ENCODE results near the gene ERG.
A peak's percentile ranks its signal among the peaks of the same experiment; 100 is the strongest.

Gene ERG

DNA sequence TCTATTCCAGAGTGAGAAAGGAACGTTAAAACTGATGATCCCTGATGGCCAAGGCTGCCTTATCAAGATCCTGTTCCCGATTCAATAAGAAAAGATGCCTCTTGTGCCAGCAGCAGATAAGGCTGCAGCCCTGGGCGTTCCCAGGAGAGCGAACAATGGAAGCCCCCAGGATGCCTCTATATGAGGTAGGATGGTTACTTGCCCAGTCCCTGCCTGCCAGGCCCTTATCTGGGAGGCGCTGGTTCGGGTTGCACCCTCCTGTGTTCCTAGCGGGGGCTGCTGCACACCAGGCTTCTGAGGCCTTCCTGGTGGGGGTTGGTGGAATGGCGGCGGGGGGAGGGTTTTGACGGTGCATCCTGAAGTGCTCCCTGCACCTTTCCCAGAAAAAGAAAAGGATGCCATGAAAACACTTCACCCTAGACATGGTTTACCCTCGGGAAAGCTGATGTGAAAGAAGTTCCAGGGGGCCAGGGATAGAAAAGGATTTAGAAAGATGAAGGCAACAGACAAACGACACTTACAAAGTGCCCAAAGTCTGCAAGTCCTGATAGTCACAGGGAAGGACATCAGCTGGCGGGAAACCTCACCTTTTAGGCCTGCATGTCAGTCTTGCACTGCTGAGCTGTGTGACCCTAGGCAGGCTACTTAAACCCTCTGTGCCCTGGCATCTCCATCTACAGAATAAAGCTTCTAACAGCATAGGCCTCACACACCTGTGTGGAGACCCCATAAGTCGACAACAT is 141.2 kb downstream of the ERG start:
- DNase-seq (ENCODE audit: low spot score) = no peak

DNA sequence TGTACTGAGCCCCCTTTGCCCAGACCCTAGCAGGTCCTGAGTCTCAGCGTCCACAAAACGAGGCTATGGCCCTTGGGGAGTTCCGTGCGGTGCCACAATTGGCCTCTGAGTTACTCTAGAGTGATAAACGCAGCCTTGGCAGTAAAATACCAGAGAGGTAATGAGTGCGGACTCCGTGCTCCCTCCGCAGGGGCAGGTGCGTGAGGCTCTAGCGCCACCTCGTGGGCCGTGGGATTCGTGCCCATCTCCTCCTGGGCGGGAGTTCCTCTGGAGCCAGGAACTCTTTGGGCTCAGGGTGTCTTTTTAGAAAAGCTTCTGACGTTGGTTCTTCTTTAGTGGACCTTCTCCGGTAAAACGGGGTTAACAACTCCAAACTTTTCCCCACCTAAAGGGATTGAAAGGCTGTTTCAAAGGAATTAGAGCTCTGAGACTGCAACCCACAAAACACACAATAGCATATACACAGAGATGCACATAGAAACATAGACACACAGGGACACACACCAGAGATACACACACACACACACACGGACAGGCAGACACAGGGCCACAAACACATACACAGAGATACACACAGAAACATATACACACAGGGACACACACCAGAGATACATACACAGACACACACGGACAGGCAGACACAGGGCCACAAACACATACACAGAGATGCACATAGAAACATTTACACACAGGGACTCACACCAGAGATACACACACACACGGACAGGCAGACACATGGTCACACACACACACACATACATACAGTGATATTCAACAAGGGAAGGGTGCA is 142.1 kb downstream of the ERG start:
- peak; percentile 84 for DNase-seq (ENCODE audit: low spot score)

DNA sequence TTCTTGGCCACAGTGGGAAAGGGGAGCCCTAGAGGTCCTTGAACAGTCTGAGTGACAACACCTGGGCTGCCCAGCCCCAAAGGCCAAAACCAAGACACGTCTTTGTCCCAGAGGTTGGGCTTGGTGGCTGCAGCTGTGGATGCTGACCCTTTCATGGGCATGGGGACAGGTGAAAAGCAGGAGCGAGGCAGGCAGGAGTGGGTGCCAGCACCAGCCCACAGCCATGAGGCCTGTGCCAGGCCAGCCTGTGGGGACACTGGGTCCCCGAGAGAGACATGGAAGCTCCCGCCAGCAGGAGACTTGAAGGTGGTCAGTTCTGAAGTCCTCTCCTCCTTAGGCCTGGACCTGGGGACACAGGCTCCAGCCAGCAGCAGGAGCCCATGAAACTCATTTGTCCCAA is 142.9 kb downstream of the ERG start:
- no peak for DNase-seq (ENCODE audit: low spot score)

DNA sequence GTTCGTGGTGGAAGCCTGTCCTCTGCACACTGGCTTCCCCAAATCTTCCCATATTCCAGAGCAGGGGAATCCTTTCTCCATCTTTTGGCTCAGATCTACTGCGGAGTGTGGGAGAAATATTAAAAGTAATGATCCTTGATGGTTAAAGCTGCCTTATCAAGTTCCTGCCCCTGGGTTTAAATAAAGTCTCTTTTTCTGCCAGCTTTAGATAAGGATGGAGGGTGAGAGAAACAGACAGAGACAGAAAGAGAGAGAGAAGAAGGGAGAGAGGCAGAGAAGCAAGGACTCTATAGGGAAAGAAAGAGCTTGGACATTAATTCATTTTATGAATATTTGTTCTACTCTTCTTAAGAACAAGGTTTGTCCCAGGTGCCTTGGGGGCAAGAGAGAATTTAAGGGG is 143.5 kb downstream of the ERG start:
- no peak for DNase-seq (ENCODE audit: low spot score)

DNA sequence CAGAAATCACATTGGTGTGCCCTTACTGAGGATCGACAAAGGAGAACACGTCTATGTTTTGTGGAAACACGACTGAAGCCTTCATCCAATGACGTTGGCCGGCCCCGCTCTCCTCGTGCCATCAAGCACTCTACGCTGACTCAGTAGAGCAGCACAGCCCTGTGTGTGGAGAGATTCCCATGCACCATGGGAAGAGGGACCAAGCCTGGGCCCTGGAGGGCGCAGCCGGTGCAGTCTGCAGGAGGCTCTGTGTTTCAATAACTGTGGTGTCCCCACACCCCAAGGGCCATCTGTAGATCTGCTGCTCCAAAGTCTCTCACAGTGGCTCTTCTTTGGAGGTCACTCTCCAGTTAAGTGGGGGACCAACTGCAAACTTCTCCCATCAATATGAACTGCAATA is 144.0 kb downstream of the ERG start:
- no peak for DNase-seq (ENCODE audit: low spot score)

DNA sequence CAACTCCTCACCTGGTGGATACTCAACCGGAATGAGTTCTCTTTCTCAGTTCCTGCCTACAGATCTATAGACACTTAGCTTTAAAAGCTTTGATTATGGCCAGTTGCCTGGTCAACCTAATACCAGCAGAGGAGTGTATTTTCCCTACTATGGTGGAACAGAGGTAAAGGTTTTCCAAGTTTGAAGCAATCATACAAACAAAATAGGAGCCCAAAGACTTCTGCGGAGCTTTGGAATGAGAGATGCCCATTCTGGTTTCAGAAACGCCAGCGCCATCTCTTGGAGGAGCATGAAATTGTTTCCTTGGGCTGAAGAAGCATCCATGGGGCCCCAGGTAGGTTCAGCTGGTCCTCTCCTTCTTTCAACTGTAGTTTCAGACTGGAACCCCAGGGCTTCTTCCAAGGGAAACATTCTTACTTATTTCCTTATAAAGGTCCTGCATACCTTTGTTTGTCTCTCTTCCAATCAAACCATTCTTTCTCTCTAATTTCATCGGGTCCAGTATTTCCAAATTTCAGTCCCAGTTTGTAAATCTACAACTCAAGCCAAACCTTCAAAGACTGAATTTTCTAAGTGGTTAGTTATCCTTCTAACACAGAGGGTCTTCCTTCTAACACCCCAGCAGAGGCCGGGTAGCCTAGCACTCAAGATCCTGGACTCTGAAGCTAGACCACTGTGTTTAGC is 145.6 kb downstream of the ERG start:
- DNase-seq (ENCODE audit: low spot score) = peak; percentile 76

DNA sequence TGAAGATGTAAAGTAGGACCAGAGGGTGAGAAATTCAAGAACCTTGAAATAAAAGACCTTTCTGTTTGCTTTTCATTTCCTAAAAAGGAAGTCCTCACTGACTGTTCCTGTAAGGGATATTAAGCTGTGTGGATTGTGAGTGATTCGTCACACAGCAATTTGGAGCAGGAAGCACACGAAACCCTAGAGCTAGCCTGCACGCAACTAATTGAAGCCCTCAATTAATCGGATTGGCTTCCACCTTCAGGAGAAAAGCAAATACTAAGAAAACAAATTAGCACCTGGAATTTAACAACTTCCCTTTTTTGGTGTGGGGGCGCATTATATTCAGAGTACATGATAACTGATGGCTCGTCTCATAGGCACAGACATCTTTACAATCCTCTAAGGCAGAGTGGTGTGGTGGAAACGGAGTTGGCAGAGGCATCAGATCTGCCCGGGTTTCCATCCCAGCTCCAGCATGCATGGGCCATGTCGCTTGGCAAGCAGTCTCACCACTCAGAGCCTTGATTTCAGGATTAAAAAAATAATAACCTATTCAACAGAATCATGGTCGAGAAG is 146.2 kb downstream of the ERG start:
- peak; percentile 73 for DNase-seq (ENCODE audit: low spot score)

DNA sequence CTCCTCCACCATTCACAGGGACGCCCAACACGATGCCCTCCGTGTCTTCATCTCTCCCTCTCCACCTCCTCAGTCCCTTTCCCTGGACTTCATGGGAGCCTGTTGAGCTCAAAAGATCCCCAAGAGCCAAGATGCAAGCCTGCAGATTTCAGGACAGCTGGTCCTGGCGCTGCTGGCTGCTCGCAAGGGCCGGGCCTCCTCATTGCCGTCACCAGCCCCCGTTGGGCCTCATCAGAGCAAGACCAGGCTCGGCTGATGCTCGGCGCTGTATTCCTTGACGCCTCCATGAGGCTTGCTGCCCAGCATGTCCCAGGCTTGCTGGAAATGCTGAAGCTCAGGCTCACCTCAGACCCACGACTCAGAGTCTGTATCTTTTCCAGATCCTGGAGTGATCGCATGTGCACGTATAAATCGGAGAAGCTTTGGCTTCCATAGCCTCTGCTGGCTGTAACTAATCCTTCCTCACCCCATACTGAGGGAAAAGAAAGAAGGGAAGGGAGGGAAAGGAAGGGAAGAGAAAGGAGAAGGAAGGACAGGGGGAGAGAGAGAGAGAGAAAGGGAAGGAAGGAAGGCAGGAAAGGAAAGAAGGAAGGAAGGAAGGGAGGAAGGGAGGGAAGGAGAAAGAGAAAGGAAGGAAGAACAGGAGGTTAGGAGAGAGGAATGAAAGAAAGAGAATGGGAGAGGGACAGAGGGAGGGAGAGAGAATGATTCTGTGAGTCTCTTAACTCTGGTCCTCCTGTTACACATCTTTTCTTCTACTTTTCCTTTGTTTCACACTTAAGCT is 146.9 kb downstream of the ERG start:
- DNase-seq (ENCODE audit: low spot score) = no peak

DNA sequence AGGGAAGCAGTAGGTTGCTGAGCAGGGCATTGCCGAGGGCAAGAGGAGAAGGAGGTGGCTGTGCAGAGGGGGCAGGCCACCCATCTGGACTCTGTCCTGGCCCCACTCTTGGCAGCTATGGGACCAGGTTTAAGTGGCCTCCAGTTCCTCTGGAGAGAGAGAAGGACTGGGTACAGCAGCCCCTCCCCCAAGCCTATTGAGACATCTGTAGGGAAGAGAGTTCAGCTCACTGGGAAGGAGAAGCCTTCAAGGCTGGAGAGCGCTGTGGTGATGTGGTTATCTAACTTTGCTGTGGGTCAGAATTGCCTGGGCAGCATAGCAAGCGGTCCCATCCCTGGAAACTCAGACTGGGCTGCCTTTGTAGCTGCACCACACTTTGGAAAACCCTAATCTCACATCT is 147.6 kb downstream of the ERG start:
- DNase-seq (ENCODE audit: low spot score) = no peak

DNA sequence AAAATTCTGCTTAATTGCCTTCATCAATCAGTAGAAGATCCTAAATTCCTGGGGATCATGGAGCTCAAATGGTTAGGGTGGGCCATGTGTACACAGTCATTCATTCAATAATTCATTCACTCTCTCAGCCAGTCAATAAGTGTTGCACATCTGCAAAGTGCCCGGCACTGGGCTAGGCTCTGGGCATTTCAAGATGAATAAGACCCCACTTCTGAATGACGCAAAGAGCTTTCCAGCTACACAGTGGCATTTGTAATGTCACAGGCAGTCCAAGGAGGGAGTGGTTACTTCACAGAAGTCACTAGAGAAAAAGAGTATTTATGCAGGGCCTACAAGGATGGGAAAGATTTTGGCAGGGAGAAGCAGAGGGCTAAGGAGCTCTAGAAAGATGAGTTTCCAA is 148.3 kb downstream of the ERG start:
- no peak for DNase-seq (ENCODE audit: low spot score)

DNA sequence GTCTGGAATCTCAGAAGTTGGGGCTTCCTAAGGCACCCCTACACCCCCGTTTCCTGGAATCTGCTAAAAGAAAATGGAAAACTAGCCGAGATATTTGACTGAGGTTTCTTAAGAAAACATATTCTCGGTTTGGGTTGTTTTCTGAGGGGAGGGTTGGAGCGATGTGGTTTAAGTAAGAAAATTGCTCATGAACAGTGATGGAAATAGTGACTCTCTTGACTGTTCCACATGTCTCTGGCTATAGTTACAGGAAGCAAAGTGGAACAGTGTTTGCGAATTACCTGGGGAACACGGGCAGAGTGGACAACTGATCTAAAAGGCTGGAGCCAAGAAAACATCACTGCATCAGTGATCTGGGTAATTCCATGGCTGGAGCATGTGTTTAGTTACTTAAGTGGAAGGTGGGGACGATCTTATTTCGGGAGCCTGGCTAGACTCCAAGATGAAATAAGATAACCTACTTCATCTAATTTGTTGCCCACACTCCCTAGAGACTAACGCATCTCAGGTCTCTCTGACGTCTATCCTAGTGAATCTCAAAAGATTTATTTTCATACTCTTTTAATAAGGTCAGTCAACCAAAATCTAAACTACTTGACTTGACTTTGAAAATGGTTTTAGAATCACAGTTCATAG is 149.0 kb downstream of the ERG start:
- no peak for DNase-seq (ENCODE audit: low spot score)

DNA sequence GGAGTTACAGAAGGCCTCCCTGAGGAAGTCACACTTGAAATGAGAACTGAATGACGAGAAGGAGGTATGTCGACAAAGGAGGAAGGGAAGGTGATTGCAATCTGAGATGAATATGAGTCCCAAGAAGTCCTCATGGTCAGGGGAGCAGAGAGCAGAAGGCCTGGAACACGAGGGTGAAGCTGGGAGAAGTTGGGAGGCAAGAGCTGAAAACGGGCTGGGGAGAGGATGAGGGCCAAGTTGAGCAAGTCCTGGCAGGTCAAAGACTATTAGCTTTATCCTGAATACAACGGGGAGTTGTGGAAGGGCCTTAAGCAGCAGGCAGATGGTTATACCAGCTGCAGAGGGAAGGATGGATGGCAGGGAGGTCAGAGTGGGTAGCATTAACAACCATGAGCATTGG is 152.0 kb downstream of the ERG start:
- no peak for DNase-seq (ENCODE audit: low spot score)

DNA sequence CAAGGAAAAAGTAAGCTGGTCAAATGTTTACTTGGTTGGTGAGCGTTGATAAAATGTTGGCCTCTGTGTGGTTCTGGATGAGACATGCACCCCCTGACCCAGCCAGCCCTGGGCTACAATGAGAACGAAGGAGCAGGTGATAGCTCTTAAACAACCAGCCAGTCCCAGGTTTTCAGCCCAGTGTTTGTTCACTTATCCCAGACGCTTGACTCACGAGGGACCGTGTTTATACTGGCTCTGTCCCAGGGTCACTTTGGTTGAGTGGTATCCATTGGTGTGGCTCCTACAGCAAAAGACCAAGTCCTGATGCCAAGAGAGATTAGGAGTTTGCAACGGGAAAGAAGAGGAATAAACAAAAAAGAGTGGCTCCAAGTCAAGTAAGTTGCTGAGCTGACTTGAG is 154.6 kb downstream of the ERG start:
- DNase-seq (ENCODE audit: low spot score) = peak; percentile 50

DNA sequence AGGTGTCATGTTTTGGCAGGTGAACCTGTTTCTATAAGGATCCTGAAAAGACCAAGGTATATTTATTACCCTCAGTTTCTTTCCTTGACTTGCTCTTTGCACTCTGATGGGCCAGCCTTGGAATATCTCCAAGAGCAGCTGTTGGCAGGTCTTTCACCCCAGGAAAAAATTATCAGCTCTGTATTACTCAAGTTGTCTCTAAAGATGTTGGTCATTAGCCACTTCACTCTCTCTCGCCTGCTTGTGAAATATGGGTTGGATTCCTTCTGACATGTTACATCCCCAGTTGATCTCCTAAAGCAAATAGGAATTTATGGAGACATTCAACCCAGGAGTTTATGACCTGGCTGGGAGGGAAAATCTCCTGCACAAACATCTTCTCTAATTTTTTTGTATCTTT is 155.5 kb downstream of the ERG start:
- no peak for DNase-seq (ENCODE audit: low spot score)

DNA sequence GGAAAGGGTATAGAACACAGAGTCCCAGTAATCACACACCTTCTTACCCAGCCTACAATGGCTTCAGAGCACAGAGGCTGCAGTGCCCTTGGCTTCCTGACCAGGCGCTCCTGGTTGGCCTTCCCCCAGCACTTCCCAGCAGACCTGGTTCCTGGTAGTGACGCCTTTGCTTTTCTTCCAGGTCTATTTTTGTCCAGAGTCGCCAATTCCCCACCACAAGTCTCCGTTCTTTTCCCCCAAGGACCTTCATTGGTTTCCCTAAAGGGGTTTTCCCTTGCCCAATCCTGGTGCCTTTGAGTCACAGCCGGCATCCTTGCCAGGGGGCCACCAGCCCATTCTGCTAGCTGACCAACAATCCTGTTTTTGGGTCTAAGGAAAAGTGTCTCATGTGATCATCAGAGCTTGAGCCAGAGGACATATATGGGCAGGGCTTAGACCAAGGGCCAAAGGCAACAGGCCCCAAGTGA is 156.7 kb downstream of the ERG start:
- no peak for DNase-seq (ENCODE audit: low spot score)

DNA sequence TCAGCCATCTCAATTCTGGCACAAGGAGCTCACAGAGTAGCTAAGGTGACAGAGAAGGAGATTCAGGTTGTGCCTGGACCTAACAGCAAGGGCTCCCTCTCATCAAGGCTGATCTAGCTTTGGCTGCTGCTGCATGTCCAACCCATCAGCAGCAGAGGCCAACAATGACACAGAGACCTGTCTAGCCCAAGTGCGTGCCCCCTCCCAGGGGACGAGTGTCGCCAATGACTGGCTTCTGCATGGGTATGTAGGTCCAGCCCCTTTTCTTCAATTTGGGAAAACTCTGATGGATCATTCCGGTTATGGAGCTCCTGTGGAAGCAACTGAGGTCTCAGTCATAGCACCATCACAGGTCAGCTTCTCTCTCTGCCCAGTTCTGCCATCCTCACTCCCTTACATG is 158.1 kb downstream of the ERG start:
- DNase-seq (ENCODE audit: low spot score) = no peak

DNA sequence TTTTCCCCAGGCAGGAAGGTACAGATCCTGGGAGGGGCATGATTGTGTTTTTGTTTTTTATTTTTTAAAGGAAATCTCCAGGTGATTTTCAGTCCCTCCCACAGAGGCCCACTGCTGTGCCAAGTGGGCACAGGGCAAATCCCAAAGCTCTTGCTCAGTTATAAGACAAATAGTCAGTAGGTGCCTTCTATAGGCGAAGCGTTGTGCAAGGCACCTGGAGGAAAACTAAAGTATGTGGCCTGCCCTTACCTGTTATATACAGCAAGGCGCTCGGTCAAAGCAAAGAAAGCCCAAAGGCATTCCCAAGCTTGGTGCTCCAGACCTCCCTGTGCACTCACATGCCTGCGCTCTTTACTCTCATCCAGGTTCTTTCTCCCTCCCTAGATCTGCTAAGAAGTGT is 160.5 kb downstream of the ERG start:
- DNase-seq (ENCODE audit: low spot score) = no peak

DNA sequence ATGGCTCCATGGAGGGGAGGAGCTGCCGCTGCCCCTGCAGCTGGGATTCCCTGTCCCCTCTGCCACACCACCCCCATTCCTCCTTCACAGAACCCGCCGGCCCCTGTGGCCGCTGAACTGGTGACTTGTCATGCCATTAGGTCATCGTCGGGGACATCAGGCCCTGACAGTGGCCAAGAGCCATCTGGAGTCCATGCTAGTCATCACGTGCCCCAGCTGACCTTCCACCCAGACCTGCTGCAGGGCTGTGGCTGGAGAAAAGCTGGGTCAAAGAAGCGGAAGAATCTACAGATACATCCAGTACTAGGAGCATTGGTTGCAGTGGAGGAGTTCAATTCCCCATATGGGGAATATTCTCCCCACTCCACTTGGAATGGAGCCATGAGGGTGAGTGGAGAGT is 163.4 kb downstream of the ERG start:
- no peak for DNase-seq (ENCODE audit: low spot score)

DNA sequence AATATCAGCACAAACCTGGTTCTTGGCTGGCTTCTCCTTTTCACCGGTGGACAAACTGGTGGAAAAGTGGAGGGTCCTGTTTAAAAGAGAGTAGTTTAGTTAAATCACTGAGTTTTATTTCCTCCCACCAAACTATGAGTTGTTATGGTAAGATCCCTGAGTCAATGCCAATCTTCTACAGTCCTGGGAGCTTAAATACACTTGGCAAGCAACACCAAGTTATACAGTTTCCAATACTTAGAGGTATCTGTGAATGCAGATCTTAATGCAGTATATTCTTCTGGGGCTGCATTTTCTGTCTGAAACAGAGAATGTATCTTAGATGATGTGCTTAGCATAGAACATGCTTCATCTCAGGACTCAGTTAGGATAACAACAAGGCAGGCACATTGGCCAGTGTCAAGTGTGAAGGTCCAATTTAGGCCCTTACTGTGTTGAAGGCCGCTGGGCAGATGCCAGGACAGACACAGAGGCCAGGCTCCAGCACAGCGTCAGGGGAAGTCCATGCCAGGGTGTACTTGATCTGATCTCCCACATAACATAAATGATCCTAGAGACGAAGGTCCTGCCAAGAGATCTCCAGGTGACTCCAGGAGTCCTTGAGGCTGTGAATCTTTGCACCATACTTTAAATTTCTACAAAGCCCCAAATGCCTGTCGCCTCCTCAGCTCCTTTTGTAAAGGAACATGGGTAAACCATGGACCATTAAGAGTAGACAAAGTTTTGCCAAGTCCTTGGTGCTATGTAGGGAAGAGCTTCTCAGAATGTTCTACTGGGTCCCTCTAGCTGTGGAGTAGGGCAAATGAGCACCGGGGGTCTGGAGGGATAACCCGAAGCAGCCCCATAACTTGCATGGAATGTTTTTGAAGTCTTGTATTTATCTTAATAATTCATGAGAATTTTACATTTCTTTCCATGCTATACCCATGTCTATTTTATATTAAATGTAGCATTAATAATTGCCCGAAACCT is 164.7 kb downstream of the ERG start:
- no peak for DNase-seq (ENCODE audit: low spot score)

DNA sequence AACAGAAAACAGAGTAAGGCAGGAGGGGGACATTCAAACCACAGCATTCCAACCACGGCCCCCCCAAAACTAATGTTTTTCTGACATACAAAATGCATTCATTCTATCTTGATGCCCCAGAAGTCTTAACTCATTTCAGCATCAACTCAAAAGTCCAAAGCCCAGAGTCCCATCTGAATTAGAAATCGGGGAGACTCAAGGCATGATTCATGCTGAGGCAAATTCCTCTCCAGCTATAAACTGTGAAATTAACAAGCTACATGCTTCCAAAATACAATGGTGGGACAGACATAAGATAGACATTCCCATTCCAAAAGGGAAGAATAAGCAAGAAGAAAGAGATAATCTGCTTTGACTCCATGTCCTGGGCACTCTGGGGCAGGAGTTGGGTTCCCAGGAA is 167.6 kb downstream of the ERG start:
- DNase-seq (ENCODE audit: low spot score) = no peak

Data from AG08396 (cell line).